Measurements from ENCODE around the gene NOTCH2.

GRCh38 chr1:119911775-119912174 is 157.7 kb downstream of the NOTCH2 start:
- TF ChIP-seq CTCF (IDR thresholded peaks at IDR 0.05; ENCODE audit: low read length) (no peak), EZH2 (optimal IDR thresholded peaks at IDR 0.05; ENCODE audit: low read depth, low read length) (no peak)
